K562 (cell line): Measurements from ENCODE around the gene RPS27. TPM values are rescaled to one million over a fixed set of nuclear protein-coding genes. Genes with fewer than 3 reads are reported as not detected.

Source experiments
- microRNA-seq: library from miRNA; unstranded; fragments of <30 nt; microRNA quantifications from one replicate; pipeline ENCODE4, GENCODE V29; 2018; ENCODE audit warnings: borderline microRNAs expressed
- polyA plus RNA-seq, 8 experiments: library from polyadenylated mRNA; depleted of rRNA in 4 of 8; stranded (reverse) in 5 of 8; unstranded in 3 of 8; fragments of >200 nt; fragmentation: Nextera tagmentation in 2 of 8; fragmentation: Illumina TruSeq in 1 of 8; extraction: Ambion mirVana in 2 of 8; extraction: Trizol in 1 of 8; gene quantifications; 2 replicates each; pipeline versions ENCODE4 v1.2.1 to v1.2.3, GENCODE V29; 2011 to 2014; ENCODE audit warnings: inconsistent platforms in 1 of 8, missing spikeins in 1 of 8
- small RNA-seq: library from RNA; depleted of rRNA; stranded (forward); fragments of <200 nt; gene quantifications from one replicate; pipeline ENCODE3, GENCODE V24; 2014
- total RNA-seq, 7 experiments: library from RNA; depleted of rRNA in 6 of 7; stranded (reverse); fragments of >200 nt in 6 of 7; fragmentation: Illumina TruSeq in 2 of 7; extraction: Trizol in 2 of 7; gene quantifications; 2 replicates each; pipeline versions ENCODE4 v1.2.1 to v1.2.3, GENCODE V29; 2011 to 2021; ENCODE audit warnings: low replicate concordance in 1 of 7

Gene RPS27
- total and polyA plus RNA-seq, 9 of the 15 experiments (the other 6 are each of a cell fraction or from before 2014, with no cell fraction given): 2,091 to 9,377 (median 6,706) TPM

Small RNA genes lying within 50 kb of the gene (microRNA-seq; reads per million reads assigned to microRNA genes)
- 0.64 reads per million for gene MIR6737

Small RNA genes lying within 50 kb of the gene (small RNA-seq; reads per million reads assigned to genes)
- gene MIR6737 (not detected), gene RNU6-179P (not detected)

Other genes starting within 250 kb of the RPS27 start
Only the 7 nearest of the 12 such genes appear.
- 3.5 TPM in 2 replicates for gene GATAD2B, start 67.8 kb upstream of the RPS27 start, total RNA-seq (2014; rRNA removed)
- 4.9 and 6.3 TPM in 2 replicates for gene GATAD2B, start 67.8 kb upstream of the RPS27 start, total RNA-seq (2014; rRNA removed; fragmentation: Illumina TruSeq; extraction: Trizol)
- gene GATAD2B, start 67.8 kb upstream of the RPS27 start, total RNA-seq (2015; rRNA removed; fragmentation: Illumina TruSeq; extraction: Trizol): 4.5 and 5.3 TPM in 2 replicates
- 35.0 and 40.2 TPM in 2 replicates for gene GATAD2B, start 67.8 kb upstream of the RPS27 start, total RNA-seq (2021)
- 4.7 and 6.7 TPM in 2 replicates for gene GATAD2B, start 67.8 kb upstream of the RPS27 start, polyA plus RNA-seq (2011; rRNA removed)
- 13.9 and 14.8 TPM in 2 replicates for gene GATAD2B, start 67.8 kb upstream of the RPS27 start, polyA plus RNA-seq (2014; fragmentation: Illumina TruSeq; extraction: Trizol)
- gene GATAD2B, start 67.8 kb upstream of the RPS27 start, polyA plus RNA-seq (2014; fragmentation: Nextera tagmentation; extraction: Ambion mirVana): 1 to 10 TPM; 1.5 to 6.6 TPM
- 7.8 and 9.0 TPM in 2 replicates for gene GATAD2B, start 67.8 kb upstream of the RPS27 start, polyA plus RNA-seq (2014; rRNA removed)
- 20.2 and 21.7 TPM in 2 replicates for gene DENND4B, start 44.0 kb upstream of the RPS27 start, total RNA-seq (2014; rRNA removed)
- 11.0 and 15.6 TPM in 2 replicates for gene DENND4B, start 44.0 kb upstream of the RPS27 start, total RNA-seq (2014; rRNA removed; fragmentation: Illumina TruSeq; extraction: Trizol)
- 21.0 and 23.1 TPM in 2 replicates for gene DENND4B, start 44.0 kb upstream of the RPS27 start, total RNA-seq (2015; rRNA removed; fragmentation: Illumina TruSeq; extraction: Trizol)
- gene DENND4B, start 44.0 kb upstream of the RPS27 start, total RNA-seq (2021): 70.0 and 80.5 TPM in 2 replicates
- 28.8 and 75.9 TPM in 2 replicates for gene DENND4B, start 44.0 kb upstream of the RPS27 start, polyA plus RNA-seq (2011; rRNA removed)
- gene DENND4B, start 44.0 kb upstream of the RPS27 start, polyA plus RNA-seq (2014; fragmentation: Illumina TruSeq; extraction: Trizol): 47.4 and 52.5 TPM in 2 replicates
- 10 to 100 TPM in 1 of 2 experiments, 1 to 10 TPM in 1; 9.5 to 13.4 TPM for gene DENND4B, start 44.0 kb upstream of the RPS27 start, polyA plus RNA-seq (2014; fragmentation: Nextera tagmentation; extraction: Ambion mirVana)
- gene DENND4B, start 44.0 kb upstream of the RPS27 start, polyA plus RNA-seq (2014; rRNA removed): 63.3 and 74.0 TPM in 2 replicates
- 7.7 and 8.5 TPM in 2 replicates for gene CRTC2, start 32.1 kb upstream of the RPS27 start, total RNA-seq (2014; rRNA removed)
- gene CRTC2, start 32.1 kb upstream of the RPS27 start, total RNA-seq (2014; rRNA removed; fragmentation: Illumina TruSeq; extraction: Trizol): 5.6 TPM in 2 replicates
- 10.2 and 10.4 TPM in 2 replicates for gene CRTC2, start 32.1 kb upstream of the RPS27 start, total RNA-seq (2015; rRNA removed; fragmentation: Illumina TruSeq; extraction: Trizol)
- gene CRTC2, start 32.1 kb upstream of the RPS27 start, total RNA-seq (2021): 23.8 and 26.4 TPM in 2 replicates
- 13.3 and 26.5 TPM in 2 replicates for gene CRTC2, start 32.1 kb upstream of the RPS27 start, polyA plus RNA-seq (2011; rRNA removed)
- 24.0 TPM in 2 replicates for gene CRTC2, start 32.1 kb upstream of the RPS27 start, polyA plus RNA-seq (2014; fragmentation: Illumina TruSeq; extraction: Trizol)
- gene CRTC2, start 32.1 kb upstream of the RPS27 start, polyA plus RNA-seq (2014; fragmentation: Nextera tagmentation; extraction: Ambion mirVana): 1 to 10 TPM; 2.7 to 3.3 TPM
- 18.9 and 24.0 TPM in 2 replicates for gene CRTC2, start 32.1 kb upstream of the RPS27 start, polyA plus RNA-seq (2014; rRNA removed)
- gene SLC39A1, start 27.2 kb upstream of the RPS27 start, total RNA-seq (2014; rRNA removed): 81.1 and 88.3 TPM in 2 replicates
- 43.0 and 45.3 TPM in 2 replicates for gene SLC39A1, start 27.2 kb upstream of the RPS27 start, total RNA-seq (2014; rRNA removed; fragmentation: Illumina TruSeq; extraction: Trizol)
- 62.5 and 62.7 TPM in 2 replicates for gene SLC39A1, start 27.2 kb upstream of the RPS27 start, total RNA-seq (2015; rRNA removed; fragmentation: Illumina TruSeq; extraction: Trizol)
- 70.2 and 70.6 TPM in 2 replicates for gene SLC39A1, start 27.2 kb upstream of the RPS27 start, total RNA-seq (2021)
- 52.9 and 61.3 TPM in 2 replicates for gene SLC39A1, start 27.2 kb upstream of the RPS27 start, polyA plus RNA-seq (2011; rRNA removed)
- 72.8 and 84.3 TPM in 2 replicates for gene SLC39A1, start 27.2 kb upstream of the RPS27 start, polyA plus RNA-seq (2014; fragmentation: Illumina TruSeq; extraction: Trizol)
- gene SLC39A1, start 27.2 kb upstream of the RPS27 start, polyA plus RNA-seq (2014; fragmentation: Nextera tagmentation; extraction: Ambion mirVana): 10 to 100 TPM in 1 of 2 experiments, 1 to 10 TPM in 1; 9.9 to 12.9 TPM
- gene SLC39A1, start 27.2 kb upstream of the RPS27 start, polyA plus RNA-seq (2014; rRNA removed): 69.5 and 76.1 TPM in 2 replicates
- 13.5 and 13.9 TPM in 2 replicates for gene CREB3L4, start 22.9 kb upstream of the RPS27 start, total RNA-seq (2014; rRNA removed)
- gene CREB3L4, start 22.9 kb upstream of the RPS27 start, total RNA-seq (2014; rRNA removed; fragmentation: Illumina TruSeq; extraction: Trizol): 10.7 and 11.3 TPM in 2 replicates
- 9.6 and 9.9 TPM in 2 replicates for gene CREB3L4, start 22.9 kb upstream of the RPS27 start, total RNA-seq (2015; rRNA removed; fragmentation: Illumina TruSeq; extraction: Trizol)
- gene CREB3L4, start 22.9 kb upstream of the RPS27 start, total RNA-seq (2021): 11.1 and 12.7 TPM in 2 replicates
- gene CREB3L4, start 22.9 kb upstream of the RPS27 start, polyA plus RNA-seq (2011; rRNA removed): 18.6 and 23.7 TPM in 2 replicates
- 13.9 and 14.3 TPM in 2 replicates for gene CREB3L4, start 22.9 kb upstream of the RPS27 start, polyA plus RNA-seq (2014; fragmentation: Illumina TruSeq; extraction: Trizol)
- gene CREB3L4, start 22.9 kb upstream of the RPS27 start, polyA plus RNA-seq (2014; fragmentation: Nextera tagmentation; extraction: Ambion mirVana): 10 to 100 TPM; 13.3 to 17.2 TPM
- gene CREB3L4, start 22.9 kb upstream of the RPS27 start, polyA plus RNA-seq (2014; rRNA removed): 16.6 and 17.7 TPM in 2 replicates
- gene JTB, start 13.1 kb upstream of the RPS27 start, total RNA-seq (2014; rRNA removed): 284 and 308 TPM in 2 replicates
- 151 and 152 TPM in 2 replicates for gene JTB, start 13.1 kb upstream of the RPS27 start, total RNA-seq (2014; rRNA removed; fragmentation: Illumina TruSeq; extraction: Trizol)
- gene JTB, start 13.1 kb upstream of the RPS27 start, total RNA-seq (2015; rRNA removed; fragmentation: Illumina TruSeq; extraction: Trizol): 125 and 131 TPM in 2 replicates
- gene JTB, start 13.1 kb upstream of the RPS27 start, total RNA-seq (2021): 210 and 231 TPM in 2 replicates
- gene JTB, start 13.1 kb upstream of the RPS27 start, polyA plus RNA-seq (2011; rRNA removed): 214 and 229 TPM in 2 replicates
- gene JTB, start 13.1 kb upstream of the RPS27 start, polyA plus RNA-seq (2014; fragmentation: Illumina TruSeq; extraction: Trizol): 108 and 134 TPM in 2 replicates
- 10 to 100 TPM; 24.7 to 36.7 TPM for gene JTB, start 13.1 kb upstream of the RPS27 start, polyA plus RNA-seq (2014; fragmentation: Nextera tagmentation; extraction: Ambion mirVana)
- 263 and 286 TPM in 2 replicates for gene JTB, start 13.1 kb upstream of the RPS27 start, polyA plus RNA-seq (2014; rRNA removed)
- 29.0 and 32.3 TPM in 2 replicates for gene RAB13, start 4.4 kb upstream of the RPS27 start, total RNA-seq (2014; rRNA removed)
- gene RAB13, start 4.4 kb upstream of the RPS27 start, total RNA-seq (2014; rRNA removed; fragmentation: Illumina TruSeq; extraction: Trizol): 33.5 and 37.2 TPM in 2 replicates
- 37.2 and 39.8 TPM in 2 replicates for gene RAB13, start 4.4 kb upstream of the RPS27 start, total RNA-seq (2015; rRNA removed; fragmentation: Illumina TruSeq; extraction: Trizol)
- 53.4 and 66.2 TPM in 2 replicates for gene RAB13, start 4.4 kb upstream of the RPS27 start, total RNA-seq (2021)
- 42.2 and 62.0 TPM in 2 replicates for gene RAB13, start 4.4 kb upstream of the RPS27 start, polyA plus RNA-seq (2011; rRNA removed)
- gene RAB13, start 4.4 kb upstream of the RPS27 start, polyA plus RNA-seq (2014; fragmentation: Illumina TruSeq; extraction: Trizol): 91.4 and 100 TPM in 2 replicates
- 10 to 100 TPM; 22.3 to 28.6 TPM for gene RAB13, start 4.4 kb upstream of the RPS27 start, polyA plus RNA-seq (2014; fragmentation: Nextera tagmentation; extraction: Ambion mirVana)
- 68.4 and 80.2 TPM in 2 replicates for gene RAB13, start 4.4 kb upstream of the RPS27 start, polyA plus RNA-seq (2014; rRNA removed)